Activated CD8-positive, alpha-beta memory T cell treated with anti-CD3 and anti-CD28 coated beads for 1 hour (primary cell): ENCODE measurements around the gene EPB41L1.
"Not testable (repeated sequence)": the region's sequence is repeated elsewhere in the genome, so short reads cannot be mapped to it uniquely, and the experiment has no call there.

Experiments used
- DNase-seq, 2 donors: peaks; one replicate each; pipeline ENCODE4 v3.0.0-alpha.2; 2020; ENCODE audit warnings: low read depth in 1 of 2; ENCODE audit errors: extremely low read depth in 1 of 2

Gene EPB41L1

DNA sequence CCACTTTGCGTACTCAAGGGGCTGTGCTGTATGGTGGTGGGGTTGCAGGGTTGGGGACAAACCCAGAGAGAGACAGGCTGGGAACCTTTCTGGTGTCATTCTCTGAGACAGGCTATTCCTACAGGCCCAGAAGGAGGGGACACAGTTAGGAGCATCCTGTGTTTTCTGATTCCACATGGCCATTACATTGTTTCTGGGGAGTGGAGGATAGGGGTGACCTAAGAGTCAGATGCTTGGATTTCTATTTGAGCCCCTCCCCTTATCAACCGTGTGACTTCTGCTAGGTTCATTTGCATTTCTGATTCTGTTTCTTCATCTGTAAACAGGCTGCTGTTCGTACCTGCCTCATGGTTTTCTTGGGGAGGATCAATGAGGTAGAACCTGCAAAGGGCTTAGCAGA lies 29.4 kb upstream of the EPB41L1 start:
- DNase-seq: no peak

- DNase-seq: no peak
These were observed 27.6 kb upstream of the EPB41L1 start for GRCh38 chr20:36126836-36127527.

GRCh38 chr20:36128463-36129159 lies 25.9 kb upstream of the EPB41L1 start:
- no peak for DNase-seq

GRCh38 chr20:36129160-36129543 lies 25.4 kb upstream of the EPB41L1 start:
- DNase-seq: no peak

DNA sequence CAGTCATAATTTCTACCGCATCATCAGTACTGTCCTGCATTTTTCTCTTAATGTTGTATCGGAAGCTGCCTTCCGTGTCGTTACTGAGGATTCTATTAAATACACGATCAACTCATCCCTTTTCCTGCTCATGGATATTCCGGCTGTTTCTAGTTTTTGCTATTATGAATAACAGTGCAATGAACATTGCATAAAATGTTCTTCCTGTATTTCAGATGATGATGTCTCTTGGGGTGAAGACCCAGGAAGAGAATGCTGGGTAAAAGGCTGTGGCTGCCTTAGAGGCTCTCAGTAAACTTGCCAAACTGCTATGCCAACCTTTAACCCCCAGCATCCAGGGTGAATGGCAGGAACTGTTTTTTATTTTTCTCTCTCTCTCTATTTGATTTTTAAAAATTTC lies 24.1 kb upstream of the EPB41L1 start:
- DNase-seq: no peak

- no peak for DNase-seq
These were observed 21.7 kb upstream of the EPB41L1 start for GRCh38 chr20:36132802-36133211.

GRCh38 chr20:36133821-36134220 lies 20.7 kb upstream of the EPB41L1 start:
- DNase-seq: no peak

DNA sequence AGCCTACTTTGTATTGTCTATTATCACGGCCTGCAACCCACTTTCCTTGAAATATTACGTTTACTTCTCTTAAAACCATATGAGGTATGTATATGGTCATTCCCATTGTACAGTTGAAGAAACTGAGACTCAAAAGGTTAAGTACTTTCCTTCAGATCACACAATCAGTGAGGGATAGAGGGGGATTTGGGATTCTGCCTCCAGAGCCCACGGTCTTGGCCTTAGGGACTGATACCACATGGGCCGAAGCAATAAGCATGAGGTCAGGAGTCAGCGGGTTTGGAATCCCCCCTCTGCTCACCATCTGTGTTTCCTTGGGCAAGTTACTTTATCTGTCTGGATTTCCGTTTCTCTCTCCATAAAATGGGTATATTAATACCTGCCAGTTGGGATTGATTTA lies 19.4 kb upstream of the EPB41L1 start:
- no peak for DNase-seq

DNA sequence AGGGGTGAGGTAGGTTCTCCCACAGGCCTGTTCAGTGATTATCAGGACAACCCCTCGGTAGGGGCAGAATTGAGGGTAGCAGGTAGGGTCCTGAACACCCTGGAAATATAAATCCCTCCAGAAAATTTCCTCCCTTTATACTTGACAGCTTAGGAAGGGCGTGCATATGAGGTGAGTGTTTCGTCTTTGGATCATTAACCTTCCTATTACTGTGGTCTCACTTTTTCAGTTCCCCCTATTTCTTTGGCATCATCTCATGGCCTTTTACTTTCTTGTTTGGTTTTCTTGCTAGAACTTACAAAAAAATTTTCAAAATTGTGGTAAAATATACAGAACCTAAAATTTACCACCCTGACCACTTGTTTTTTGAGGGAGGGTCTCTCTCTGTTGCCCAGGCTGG lies 18.7 kb upstream of the EPB41L1 start:
- no peak for DNase-seq

DNA sequence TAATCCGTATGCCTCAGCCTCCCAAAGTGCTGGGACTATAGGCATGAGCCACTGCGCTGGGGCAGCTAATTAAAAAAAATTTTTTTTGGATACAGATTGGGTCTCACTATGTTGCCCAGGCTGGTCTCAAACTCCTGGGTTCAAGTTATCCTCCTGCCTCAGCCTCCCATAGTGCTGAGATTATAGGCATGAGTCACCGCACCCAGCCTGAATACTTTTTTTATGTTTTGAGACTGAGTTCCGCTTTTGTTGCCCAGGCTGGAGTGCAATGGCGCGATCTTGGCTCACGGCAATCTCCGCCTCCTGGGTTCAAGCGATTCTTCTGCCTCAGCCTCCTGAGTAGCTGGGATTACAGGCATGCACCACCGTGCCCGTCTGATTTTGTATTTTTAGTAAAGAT lies 17.2 kb upstream of the EPB41L1 start:
- DNase-seq: not testable (repeated sequence)

- no peak for DNase-seq
These were observed 13.2 kb upstream of the EPB41L1 start for GRCh38 chr20:36141310-36141709.

GRCh38 chr20:36144336-36144735 lies 10.2 kb upstream of the EPB41L1 start:
- DNase-seq: no peak

DNA sequence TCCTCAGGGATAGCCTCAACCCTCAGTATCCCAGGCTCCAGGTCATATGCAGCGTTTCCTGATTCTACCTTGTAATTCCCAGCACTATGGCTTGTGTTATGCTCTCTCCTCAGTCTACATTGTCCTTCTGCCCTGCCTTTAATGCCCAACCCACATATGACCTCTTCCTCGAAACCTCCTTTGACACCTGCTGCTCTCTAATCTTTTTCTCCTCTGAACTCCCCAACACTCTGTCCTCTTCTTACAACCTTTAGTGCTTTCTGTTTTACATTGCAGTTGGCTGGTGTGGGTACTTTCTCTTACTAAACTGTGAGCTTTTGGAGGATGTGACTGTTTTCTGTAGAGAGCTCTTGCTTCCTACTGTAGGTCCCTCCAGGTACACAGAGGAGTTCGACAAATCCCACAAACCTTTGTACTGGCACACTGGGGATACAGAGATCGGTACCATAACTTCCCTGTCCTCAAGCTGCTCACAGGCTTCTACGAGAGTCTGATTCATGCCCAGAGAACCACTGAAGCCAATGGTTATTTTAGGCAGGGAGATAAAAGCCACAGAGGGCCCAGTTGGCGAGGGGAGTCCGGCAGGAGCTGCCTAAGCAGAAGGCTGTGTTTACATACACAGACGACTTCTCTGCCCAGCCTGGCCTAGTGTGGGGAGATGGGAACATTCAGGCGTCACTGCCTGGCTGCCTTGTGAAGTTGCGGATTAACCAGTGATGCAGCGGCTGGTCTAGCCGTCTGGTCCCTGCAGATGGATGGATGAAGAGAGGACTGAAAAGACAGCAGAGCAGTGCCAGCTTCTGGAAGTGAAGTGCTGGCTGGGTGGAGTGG lies 8.4 kb upstream of the EPB41L1 start:
- no peak for DNase-seq

DNA sequence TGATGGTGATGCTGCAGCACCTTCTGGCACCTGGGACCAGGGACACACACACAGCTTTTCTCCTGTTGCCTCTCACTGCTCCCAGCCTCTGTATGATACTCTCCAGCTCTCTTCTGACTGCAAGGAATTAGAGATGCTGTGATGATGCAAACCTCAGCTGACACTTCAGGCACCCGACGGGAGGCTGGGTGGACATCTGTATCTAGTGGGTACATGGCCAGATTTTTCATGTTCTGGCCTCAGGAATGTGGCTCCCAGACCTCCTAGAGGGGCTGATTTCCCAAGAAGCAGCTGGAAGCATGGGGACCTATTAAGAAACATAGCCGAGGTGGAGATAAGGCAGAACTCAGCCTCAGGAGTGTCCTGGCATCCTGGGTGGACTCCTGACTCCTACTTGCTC lies 6.8 kb upstream of the EPB41L1 start:
- no peak for DNase-seq

DNA sequence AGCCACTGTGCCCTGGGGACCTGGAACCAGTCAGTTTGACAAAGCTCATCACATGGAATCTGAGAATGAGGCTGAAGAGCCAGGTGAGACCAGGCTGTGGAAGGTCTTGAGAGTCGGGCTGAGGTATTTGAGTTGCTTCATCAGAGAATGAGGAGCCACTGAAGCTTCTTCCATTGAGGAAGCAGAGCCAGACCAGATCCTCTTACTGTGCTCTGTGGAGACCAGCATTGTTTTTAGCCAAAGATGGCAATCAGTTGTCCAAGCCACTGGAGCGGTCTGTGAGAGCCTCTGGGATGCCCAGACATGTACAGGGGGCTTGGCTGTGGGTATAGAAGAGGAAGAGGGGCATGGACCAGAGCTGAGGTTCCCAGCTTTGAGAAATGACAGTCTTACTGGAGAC lies 6.1 kb upstream of the EPB41L1 start:
- DNase-seq: no peak

- no peak for DNase-seq
These were observed 5.5 kb upstream of the EPB41L1 start for GRCh38 chr20:36149012-36149411.

GRCh38 chr20:36149469-36149868 lies 5.1 kb upstream of the EPB41L1 start:
- DNase-seq: no peak

DNA sequence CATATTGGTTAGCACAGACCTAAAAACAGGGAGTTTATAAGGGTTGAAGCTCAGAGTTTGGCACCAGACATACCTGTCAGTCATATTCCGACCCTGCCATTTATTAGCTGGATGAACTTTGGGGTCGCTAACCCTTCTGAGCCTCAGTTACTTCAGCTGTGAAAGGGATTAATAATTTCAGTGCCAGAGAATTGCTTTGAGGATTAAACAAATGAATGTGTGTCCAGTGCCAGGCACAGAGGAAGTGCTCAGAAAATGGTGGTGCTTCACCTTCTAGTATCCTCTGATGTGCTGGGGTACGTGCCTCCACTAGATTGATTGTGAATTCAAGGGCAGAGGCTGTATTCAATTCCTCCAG lies 4.1 kb upstream of the EPB41L1 start:
- DNase-seq: no peak

- DNase-seq: no peak
These were observed 3.5 kb upstream of the EPB41L1 start for GRCh38 chr20:36150847-36151539.

- DNase-seq: no peak
These were observed 2.3 kb upstream of the EPB41L1 start for GRCh38 chr20:36152261-36152660.

DNA sequence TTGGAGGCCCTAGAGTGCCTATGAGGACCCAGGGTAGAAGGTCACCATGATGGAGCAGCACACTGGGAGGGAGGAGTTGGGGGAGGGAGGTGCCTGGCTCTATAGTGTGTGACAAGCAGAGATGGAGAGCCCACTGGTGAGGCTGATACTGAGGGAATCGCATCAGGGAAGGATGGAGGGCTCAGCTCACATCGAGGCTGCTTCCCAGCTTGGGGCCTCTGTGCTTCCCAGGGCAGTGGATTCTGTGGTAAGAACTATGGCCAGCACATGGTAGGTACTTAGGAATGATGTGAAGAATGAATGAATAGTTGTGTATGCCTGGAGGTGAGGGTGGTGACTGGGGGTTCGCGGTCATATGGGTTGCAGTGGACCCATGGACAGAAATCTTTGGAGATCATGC lies 1.3 kb upstream of the EPB41L1 start:
- no peak for DNase-seq
